AG04449 (cell line): Measurements from ENCODE around the gene AGMO.
"Not testable (repeated sequence)": the region's sequence is repeated elsewhere in the genome, so short reads cannot be mapped to it uniquely, and the experiment has no call there.

Source experiments
- CTCF ChIA-PET: fragments of 350-600 bp; formaldehyde crosslinking; extraction: SDS; loops from one replicate; lab custom pipeline; 2021; ENCODE audit warnings: antibody characterized with exemption; lab: Yijun Ruan, JAX
- POLR2A ChIA-PET: fragments of 400-600, 350-600 bp; formaldehyde crosslinking; extraction: SDS; loops from one replicate; lab custom pipeline; 2020; ENCODE audit warnings: antibody characterized with exemption, inconsistent platforms; lab: Yijun Ruan, JAX
- DNase-seq: peaks from one replicate; pipeline ENCODE4 v3.0.0-alpha.2; 2010; ENCODE audit warnings: low read depth, low spot score
- H3K4me3 ChIP-seq: 2 replicates; pipeline ENCODE4 v1.5.1; 2011; ENCODE audit warnings: low read depth, mild to moderate bottlenecking, control low read depth, low read length
- TF ChIP-seq, protein P1 (sequence below): IDR thresholded peaks from one replicate; pipeline ENCODE4 v1.5.1; 2011; ENCODE audit warnings: mild to moderate bottlenecking, moderate library complexity, low read length, control low read depth, inconsistent platforms; ENCODE audit not compliant: insufficient read depth; ENCODE audit errors: missing control alignments

The AGMO gene

DNA sequence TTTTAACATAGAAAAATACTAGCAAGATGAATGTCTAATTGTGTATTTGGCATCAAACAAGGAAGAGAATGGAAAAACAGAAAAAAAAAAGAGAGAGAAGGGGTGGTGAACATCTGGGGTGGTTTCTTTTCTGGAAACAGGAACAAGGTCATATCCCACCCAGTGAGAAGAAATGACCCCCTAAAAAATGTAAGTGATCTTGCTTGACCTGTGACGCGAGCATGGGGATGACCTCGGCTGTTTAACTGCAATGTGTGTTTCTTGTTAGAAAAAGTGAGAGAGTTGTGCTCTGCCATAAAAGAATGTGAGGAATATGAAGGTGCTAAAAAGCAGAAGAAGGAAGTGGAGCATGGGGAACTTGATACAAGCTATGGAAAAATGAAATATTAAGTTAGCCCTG lies 258.5 kb downstream of the AGMO start:
- no peak overlapping the region for H3K4me3 ChIP-seq
- ChIA-PET POLR2A (no interaction called here), CTCF (interaction anchor here (1.0 to 4.2 kb wide), 6 partner anchors 11 to 767 kb away, joined by 3 to 23 read pairs (median 4); no protein-coding TSS in a partner anchor)
- TF ChIP-seq, protein P1, sequence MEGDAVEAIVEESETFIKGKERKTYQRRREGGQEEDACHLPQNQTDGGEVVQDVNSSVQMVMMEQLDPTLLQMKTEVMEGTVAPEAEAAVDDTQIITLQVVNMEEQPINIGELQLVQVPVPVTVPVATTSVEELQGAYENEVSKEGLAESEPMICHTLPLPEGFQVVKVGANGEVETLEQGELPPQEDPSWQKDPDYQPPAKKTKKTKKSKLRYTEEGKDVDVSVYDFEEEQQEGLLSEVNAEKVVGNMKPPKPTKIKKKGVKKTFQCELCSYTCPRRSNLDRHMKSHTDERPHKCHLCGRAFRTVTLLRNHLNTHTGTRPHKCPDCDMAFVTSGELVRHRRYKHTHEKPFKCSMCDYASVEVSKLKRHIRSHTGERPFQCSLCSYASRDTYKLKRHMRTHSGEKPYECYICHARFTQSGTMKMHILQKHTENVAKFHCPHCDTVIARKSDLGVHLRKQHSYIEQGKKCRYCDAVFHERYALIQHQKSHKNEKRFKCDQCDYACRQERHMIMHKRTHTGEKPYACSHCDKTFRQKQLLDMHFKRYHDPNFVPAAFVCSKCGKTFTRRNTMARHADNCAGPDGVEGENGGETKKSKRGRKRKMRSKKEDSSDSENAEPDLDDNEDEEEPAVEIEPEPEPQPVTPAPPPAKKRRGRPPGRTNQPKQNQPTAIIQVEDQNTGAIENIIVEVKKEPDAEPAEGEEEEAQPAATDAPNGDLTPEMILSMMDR: no peak
- DNase-seq: no peak

DNA sequence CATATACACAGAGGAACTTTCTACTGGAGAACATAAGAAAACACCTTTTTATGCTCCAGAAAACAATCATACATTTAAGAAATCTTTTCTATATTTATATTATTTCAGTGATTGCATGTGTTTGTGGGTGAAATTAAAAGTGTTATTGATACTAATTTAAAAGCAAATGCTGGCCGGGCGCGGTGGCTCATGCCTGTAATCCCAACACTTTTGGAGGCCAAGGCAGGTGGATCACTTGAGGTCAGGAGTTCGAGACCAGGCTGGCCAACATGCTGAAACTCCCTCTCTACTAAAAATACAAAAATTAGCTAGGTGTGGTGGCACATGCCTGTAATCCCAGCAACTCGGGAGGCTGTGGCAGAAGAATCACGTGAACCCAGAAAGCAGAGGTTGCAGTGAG lies 260.8 kb downstream of the AGMO start:
- DNase-seq, H3K4me3 ChIP-seq, POLR2A ChIA-PET: not testable (repeated sequence)
- CTCF ChIA-PET: interaction anchor here (1.3 to 4.2 kb wide), 2 partner anchors 420 to 770 kb away, joined by 4 to 23 read pairs; no protein-coding TSS in a partner anchor

DNA sequence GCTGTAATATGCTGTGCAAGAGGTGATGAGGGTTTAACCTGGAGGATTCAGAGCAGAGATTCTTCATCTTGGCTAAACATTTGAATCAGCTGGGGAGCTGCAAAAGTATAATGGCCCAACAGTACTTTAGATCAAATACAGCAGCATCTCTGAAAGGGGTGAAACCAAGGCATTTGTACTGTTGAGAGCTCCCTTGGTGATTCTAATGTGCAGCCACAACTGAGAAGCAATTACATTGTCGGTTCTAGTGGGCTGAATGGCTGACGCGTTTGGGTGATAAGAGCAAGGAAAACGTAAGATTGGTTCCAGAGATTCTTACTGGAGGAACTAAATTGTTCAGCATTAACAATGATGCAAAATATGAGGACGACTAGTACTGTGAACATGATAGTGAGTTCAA lies 269.7 kb downstream of the AGMO start:
- POLR2A ChIA-PET: no interaction called here
- DNase-seq: no peak
- H3K4me3 ChIP-seq: no peak overlapping the region
- CTCF ChIA-PET: interaction anchor here (0.7 to 1.7 kb wide), 4 partner anchors 12 to 786 kb away, joined by 3 to 4 read pairs (median 3); no protein-coding TSS in a partner anchor
- TF ChIP-seq, protein P1: no peak

DNA sequence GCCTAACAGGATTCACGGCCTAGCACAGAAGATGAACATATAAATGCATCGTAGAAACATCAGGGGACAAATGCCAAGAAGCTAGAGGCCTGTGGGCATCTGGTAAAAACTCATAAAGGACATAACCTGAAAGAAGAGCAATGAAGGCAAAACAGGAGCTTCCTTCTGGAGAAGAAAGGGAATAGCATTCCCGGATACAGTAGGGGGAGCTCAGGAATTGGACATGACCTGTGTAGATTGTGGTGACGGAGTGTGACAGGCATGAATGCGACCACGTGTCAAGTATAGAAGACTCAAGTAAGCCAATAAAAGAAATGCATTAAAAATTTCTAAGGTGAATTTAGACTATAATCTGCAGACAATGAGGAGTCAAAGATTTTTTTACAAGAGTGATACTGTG lies 270.1 kb downstream of the AGMO start:
- no peak for DNase-seq
- no peak overlapping the region for H3K4me3 ChIP-seq
- TF ChIP-seq, protein P1: no peak
- POLR2A ChIA-PET: no interaction called here
- CTCF ChIA-PET: interaction anchor here (0.7 to 1.7 kb wide), 4 partner anchors 12 to 786 kb away, joined by 3 to 4 read pairs (median 3); no protein-coding TSS in a partner anchor

DNA sequence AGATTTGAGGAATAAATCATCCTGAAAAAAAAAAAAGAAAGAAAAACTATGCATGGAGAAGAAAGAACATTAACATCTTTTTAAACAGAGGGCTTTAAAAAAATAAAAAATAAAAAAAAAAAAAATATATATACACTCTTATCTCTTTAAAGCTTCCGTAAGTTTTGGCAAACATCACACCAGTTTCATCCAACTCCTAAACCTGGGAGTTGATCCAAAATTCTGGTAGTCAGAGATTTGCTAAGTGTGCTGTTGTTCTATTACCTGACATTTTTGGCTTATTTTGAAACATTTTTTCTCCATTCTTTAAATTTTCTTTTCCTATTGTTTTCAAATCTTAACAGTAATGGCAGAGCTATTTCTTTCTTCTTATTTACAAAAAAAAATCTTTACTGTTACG lies 273.1 kb downstream of the AGMO start:
- TF ChIP-seq, protein P1: no peak
- ChIA-PET CTCF (no interaction called here), POLR2A (no interaction called here)
- no peak overlapping the region for H3K4me3 ChIP-seq
- no peak for DNase-seq

DNA sequence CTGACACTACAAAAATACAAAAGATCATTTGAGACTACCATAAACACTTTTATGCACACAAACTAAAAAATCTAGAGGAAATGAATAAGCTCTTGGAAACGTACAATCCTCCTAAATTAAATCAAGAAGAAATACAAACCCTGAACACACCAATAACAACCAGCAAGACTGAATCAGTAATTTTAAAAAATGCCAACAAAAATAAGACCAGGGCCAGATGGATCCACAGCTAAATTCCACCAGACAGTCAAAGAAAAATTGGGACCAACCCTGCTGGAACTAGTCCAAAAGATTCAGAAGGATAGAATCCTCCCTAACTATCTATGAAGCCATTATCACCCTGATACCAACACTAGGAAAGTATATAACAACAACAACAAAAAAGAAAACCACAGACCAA lies 277.4 kb downstream of the AGMO start:
- TF ChIP-seq, protein P1: no peak
- POLR2A ChIA-PET: no interaction called here
- DNase-seq: no peak
- no peak overlapping the region for H3K4me3 ChIP-seq
- CTCF ChIA-PET: no interaction called here
